Stromal cell of bone marrow (primary cell): Measurements from ENCODE around the gene CRLF1.
A peak's percentile ranks its signal among the peaks of the same experiment; 100 is the strongest.
"Not testable (repeated sequence)": the region's sequence is repeated elsewhere in the genome, so short reads cannot be mapped to it uniquely, and the experiment has no call there.

Experiments used
- DNase-seq: peaks from one replicate; pipeline ENCODE4 v3.0.0-alpha.2; 2012; ENCODE audit warnings: low read depth

The CRLF1 gene

GRCh38 chr19:18608805-18609716, 2.5 kb upstream of the CRLF1 start:
- no peak for DNase-seq

DNA sequence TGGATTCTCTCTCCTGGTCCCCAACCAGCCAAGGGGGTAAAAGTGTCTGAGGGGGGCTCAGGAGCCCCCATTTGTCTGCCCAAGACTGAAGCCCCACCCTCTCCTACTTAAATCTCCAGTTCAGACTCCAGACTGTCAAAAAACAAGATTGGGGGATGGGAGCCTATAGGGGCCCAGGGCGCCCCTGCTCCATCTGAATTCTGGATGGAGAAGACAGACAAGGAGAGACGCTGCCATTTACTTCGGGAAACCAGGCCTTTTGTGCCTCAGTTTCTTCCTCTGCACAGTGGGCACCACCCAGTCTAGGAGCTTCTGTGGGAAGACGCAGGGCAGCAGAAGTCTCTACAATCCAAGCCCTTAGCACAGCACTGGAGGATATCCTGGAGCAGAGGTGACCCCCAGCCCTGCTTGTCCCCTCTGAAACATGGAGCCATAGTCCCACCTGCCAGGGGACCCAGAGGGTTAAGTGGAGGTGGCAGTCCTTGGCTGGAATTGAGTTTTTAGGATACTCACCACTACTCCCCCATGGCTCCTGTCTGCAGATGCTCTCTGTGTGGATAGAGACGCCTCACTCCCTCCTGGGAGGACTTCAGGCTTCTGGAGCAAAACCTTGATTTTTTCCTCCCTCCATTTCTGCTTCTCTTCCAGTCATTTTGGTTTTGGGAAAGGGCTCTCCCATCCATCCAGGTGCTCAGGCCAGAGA, 1.7 kb upstream of the CRLF1 start:
- DNase-seq = no peak

GRCh38 chr19:18607226-18608101, 865 bp upstream of the CRLF1 start:
- DNase-seq = no peak

- DNase-seq = no peak
Observed at GRCh38 chr19:18605546-18606280, 886 bp downstream of the CRLF1 start.

GRCh38 chr19:18605196-18605545, 1.4 kb downstream of the CRLF1 start:
- DNase-seq = no peak

DNA sequence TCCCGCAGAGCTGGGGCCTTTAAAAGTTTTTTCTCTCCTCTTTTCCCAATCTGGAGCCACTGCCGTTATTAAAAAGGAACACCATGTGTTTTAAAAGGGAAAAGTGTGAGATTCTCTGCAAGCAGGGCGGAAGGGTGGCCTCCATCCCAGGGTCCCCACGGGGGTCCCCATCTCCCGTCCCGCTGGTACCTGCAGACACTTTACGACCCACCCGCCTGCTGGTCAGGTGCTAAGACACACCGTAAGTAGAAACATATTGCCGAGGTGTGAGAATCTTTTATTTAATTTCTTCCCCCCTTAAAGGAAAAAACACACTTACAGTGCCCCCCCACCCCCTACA, 1.8 kb downstream of the CRLF1 start:
- DNase-seq = no peak

DNA sequence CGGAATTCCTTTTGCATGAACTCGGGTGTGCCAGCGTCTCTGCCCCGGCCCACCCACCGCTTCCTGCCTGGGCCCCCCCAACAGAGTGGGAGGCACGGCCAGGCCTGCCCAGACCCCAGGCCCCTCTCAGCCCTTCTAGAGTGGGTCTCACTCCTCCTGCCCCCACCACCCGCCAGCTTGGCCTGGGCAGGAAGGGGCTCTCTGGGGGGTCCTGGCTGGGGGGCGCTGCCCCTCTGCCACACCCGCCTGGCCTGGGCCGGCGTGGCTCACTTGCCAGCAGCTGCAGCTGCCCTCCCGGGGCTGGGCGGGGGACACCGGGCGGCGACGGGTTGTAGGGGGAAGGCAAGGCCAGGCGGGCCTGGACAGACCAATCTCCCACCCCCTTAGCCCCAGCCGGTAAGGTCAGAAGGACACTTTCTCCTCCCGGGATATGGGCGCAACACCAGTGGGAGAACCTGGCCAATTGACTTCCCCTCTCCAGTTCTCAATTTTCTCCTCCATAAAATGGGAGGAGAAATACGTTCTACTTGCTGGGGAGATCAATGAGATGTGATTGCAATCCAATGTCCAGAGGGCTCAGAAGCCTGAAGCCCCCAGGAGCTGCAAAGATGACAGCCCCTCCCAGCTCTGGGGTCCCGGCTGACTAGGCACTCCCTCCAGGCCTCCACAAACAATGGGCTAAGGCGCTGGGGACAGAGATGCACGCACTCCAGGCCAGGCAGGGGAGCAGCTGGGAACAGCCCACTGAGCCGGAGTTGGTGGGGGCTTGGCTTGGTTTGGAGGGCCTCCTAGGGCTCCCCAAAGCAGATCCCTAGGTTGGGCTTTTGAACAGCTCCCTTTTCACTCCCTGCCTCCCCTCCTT, 2.4 kb downstream of the CRLF1 start:
- DNase-seq = no peak

GRCh38 chr19:18603255-18603957, 3.2 kb downstream of the CRLF1 start:
- DNase-seq = no peak

GRCh38 chr19:18601875-18602274, 4.7 kb downstream of the CRLF1 start:
- no peak for DNase-seq

DNA sequence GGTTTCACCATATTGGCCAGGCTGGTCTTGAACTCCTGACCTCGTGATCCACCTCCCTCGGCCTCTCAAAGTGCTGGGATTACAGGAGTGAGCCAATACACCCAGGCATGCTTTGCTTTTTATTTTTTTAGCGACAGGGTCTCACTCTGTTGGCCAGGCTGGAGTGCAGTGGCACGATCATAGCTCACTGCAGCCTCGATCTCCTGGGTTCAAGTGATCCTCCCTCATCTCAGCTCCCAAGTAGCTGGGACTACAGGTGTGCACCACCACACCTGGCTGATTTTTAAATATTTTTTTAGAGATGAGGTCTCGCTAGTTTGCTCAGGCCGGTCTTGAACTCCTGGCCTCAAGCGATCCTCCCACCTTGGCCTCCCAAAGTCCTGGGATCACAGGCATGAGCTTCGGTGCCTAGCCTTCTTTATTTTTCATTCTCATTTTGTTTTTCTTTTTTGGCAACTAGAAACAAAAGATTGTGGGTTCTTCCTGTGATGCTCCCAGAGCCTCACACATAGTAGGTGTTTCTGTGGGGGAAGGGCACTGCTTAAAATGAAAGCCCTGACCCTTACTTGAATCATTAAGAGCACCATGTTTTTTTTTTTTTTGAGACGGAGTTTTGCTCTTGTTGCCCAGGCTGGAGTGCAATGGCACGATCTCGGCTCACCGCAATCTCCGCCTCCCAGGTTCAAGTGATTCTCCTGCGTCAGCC, 5.8 kb downstream of the CRLF1 start:
- not testable (repeated sequence) for DNase-seq

DNA sequence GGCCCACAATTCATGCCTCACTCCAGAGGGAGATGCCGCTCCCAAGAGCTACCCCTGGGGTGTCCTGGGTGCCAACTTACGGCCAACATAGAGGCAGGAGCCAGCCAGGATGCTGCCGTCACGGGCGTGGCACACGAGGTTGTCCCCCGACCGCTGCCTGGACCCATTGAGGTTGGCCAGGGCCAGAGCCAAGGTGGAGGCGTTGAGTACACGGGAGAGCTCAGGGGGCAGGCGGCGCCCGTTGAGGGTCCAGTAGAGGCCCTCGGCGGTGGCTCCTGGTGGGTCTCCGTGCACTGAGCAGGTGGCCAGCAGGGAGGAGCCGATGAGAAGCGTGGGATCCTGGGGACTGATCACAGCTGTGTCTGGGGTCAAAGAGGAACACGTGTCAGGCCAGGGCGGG, 7.1 kb downstream of the CRLF1 start:
- DNase-seq = no peak

GRCh38 chr19:18597809-18598660, 8.6 kb downstream of the CRLF1 start:
- no peak for DNase-seq

GRCh38 chr19:18596752-18597157, 9.8 kb downstream of the CRLF1 start:
- DNase-seq = no peak

- no peak for DNase-seq
Observed at GRCh38 chr19:18595475-18595874, 11.1 kb downstream of the CRLF1 start.

- DNase-seq = no peak
Observed at GRCh38 chr19:18594824-18595373, 11.7 kb downstream of the CRLF1 start.

GRCh38 chr19:18594096-18594823, 12.3 kb downstream of the CRLF1 start:
- peak; percentile 44 for DNase-seq

DNA sequence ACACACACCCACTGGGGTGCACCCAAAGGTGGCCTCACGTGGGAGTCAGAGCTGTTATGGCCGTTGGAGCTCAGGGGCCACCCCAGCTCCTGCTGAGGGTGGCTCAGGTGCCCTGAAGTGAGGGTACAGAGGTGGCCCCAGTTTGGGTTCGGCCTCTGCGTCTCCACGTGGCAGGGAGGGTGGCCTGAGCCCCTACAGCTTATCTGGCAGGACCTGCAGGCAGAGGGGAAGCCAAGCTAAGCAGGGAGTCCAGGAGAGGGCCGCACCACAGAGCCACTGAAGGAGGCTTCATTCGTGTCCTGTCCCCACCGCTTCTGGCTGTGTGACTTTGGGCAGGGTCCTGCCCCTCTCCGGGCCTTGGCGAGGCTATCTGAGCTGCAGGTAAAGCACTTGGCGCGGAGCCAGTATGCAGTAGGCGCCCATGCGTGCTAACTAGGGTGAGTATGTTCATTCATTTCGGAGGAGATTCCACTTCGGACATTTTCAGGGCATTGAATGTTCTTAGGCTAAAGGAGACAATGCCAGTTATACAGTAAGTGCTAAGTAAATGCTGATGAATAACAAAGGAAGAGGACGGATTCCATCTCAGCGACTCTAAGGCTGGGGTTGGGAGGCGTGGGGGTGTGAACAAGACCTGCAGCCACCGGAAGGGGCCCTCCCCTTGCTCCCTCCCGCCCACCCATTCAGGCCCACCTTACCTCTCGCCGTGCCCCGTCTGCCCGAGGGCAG, 13.1 kb downstream of the CRLF1 start:
- DNase-seq = no peak
